NT2/D1 (cell line): ENCODE results near the gene PTRH2.

Experiments
- SUZ12 ChIP-seq: IDR thresholded peaks from 2 replicates; pipeline ENCODE4 v1.6.1; 2011; ENCODE audit not compliant: insufficient read length, insufficient read depth; ENCODE audit errors: extremely low read depth
- YY1 ChIP-seq: IDR thresholded peaks from 2 replicates; pipeline ENCODE4 v1.6.1; 2011; ENCODE audit not compliant: insufficient read length, insufficient read depth
- ZNF274 ChIP-seq: IDR thresholded peaks from 2 replicates; pipeline ENCODE4 v1.6.1; 2011; ENCODE audit warnings: mild to moderate bottlenecking, low read depth, low read length

DNA sequence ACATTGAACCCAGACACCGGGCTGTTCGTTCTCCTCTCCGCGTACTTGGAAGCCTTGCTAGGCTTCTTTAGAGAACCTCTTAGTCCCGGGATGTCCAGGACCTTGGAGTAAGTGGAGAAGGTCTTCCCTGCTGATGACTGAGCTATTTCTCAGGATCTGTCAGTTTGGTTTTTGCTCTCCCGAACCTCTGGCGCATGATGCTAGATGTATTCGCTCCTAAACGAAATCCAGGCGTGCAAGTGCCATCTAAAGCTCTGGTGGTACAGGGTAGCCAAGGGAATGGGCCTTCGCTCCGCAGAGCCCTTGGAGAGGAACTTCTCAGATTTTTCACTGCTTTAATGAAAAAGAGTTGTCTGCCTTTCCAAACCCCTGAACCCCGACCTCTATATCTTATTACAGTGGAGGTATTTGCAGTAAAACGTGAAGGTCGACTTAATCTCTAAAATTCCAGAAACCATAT lies 771 bp upstream of the PTRH2 start:
- no peak for TF ChIP-seq ZNF274
- TF ChIP-seq YY1 = no peak
- no peak for TF ChIP-seq SUZ12
